Stimulated activated CD4-positive, alpha-beta T cell treated with anti-CD3 and anti-CD28 coated beads, Interleukin-4, amount 100 ng/mL, for 1 hour (primary cell): Measurements from ENCODE around the gene CFAP251.
A peak's percentile ranks its signal among the peaks of the same experiment; 100 is the strongest.
"Not testable (repeated sequence)": the region's sequence is repeated elsewhere in the genome, so short reads cannot be mapped to it uniquely, and the experiment has no call there.

Experiments used
- DNase-seq: peaks from one replicate; pipeline ENCODE4 v3.0.0-alpha.2; 2020

CFAP251 gene

GRCh38 chr12:121917950-121918678 is at the start of gene CFAP251:
Gene CFAP251, plus strand, starts transcription at chr12:121918592. Its CDS starts 2,714 bp downstream, at chr12:121921306.
- DNase-seq: peak; percentile 96

- not testable (repeated sequence) for DNase-seq
Measured at GRCh38 chr12:121869229-121869628, 49.2 kb upstream of the CFAP251 start.

- no peak for DNase-seq
Measured at GRCh38 chr12:121871467-121871866, 46.9 kb upstream of the CFAP251 start.

- DNase-seq: no peak
Measured at GRCh38 chr12:121872546-121873215, 45.7 kb upstream of the CFAP251 start.

- DNase-seq: no peak
Measured at GRCh38 chr12:121873216-121873569, 45.2 kb upstream of the CFAP251 start.

- no peak for DNase-seq
Measured at GRCh38 chr12:121874071-121874470, 44.3 kb upstream of the CFAP251 start.

- no peak for DNase-seq
Measured at GRCh38 chr12:121875582-121875981, 42.8 kb upstream of the CFAP251 start.

- not testable (repeated sequence) for DNase-seq
Measured at GRCh38 chr12:121876080-121876447, 42.3 kb upstream of the CFAP251 start.

- DNase-seq: no peak
Measured at GRCh38 chr12:121883315-121883660, 35.1 kb upstream of the CFAP251 start.

GRCh38 chr12:121885129-121885528 is 33.3 kb upstream of the CFAP251 start:
- DNase-seq: not testable (repeated sequence)

- DNase-seq: no peak
Measured at GRCh38 chr12:121888083-121888477, 30.3 kb upstream of the CFAP251 start.

GRCh38 chr12:121888478-121889273 is 29.7 kb upstream of the CFAP251 start, which contains the start of gene PSMD9:
Gene PSMD9, plus strand, starts transcription at chr12:121888790. Its CDS starts 67 bp downstream, at chr12:121888857.
- DNase-seq: peak; percentile 99

GRCh38 chr12:121889274-121889624 is 29.1 kb upstream of the CFAP251 start:
- DNase-seq: no peak

- not testable (repeated sequence) for DNase-seq
Measured at GRCh38 chr12:121889661-121890060, 28.7 kb upstream of the CFAP251 start.

GRCh38 chr12:121892673-121893561 is 25.5 kb upstream of the CFAP251 start:
- DNase-seq: no peak

GRCh38 chr12:121893961-121894460 is 24.4 kb upstream of the CFAP251 start:
- no peak for DNase-seq

GRCh38 chr12:121894633-121895032 is 23.8 kb upstream of the CFAP251 start:
- DNase-seq: no peak

- no peak for DNase-seq
Measured at GRCh38 chr12:121898287-121898686, 20.1 kb upstream of the CFAP251 start.

GRCh38 chr12:121899590-121899989 is 18.8 kb upstream of the CFAP251 start:
- DNase-seq: no peak

- DNase-seq: no peak
Measured at GRCh38 chr12:121903202-121903601, 15.2 kb upstream of the CFAP251 start.

- DNase-seq: no peak
Measured at GRCh38 chr12:121905746-121906145, 12.6 kb upstream of the CFAP251 start.

- DNase-seq: no peak
Measured at GRCh38 chr12:121908702-121909101, 9.7 kb upstream of the CFAP251 start.
